Fibroblast of skin of right quadriceps (primary cell): ENCODE measurements around the gene PSKH1.

Source experiments
- DNase-seq: peaks from one replicate; pipeline ENCODE4 v3.0.0-alpha.2; 2013

PSKH1 gene

GRCh38 chr16:67942510-67943255 is 49.6 kb downstream of the PSKH1 start:
- DNase-seq: no peak

GRCh38 chr16:67943256-67943618 is 50.2 kb downstream of the PSKH1 start:
- no peak for DNase-seq

GRCh38 chr16:67943619-67944504 is 50.8 kb downstream of the PSKH1 start, which contains the start of gene LCAT:
TSS of gene LCAT (minus strand) at chr16:67944120. CDS start at chr16:67944101, 19 bp downstream.
- no peak for DNase-seq

GRCh38 chr16:67944690-67945391 is 51.8 kb downstream of the PSKH1 start:
- DNase-seq: no peak

- DNase-seq: no peak
Observed at GRCh38 chr16:67945392-67945933, 52.4 kb downstream of the PSKH1 start.

GRCh38 chr16:67946128-67946569 is 53.1 kb downstream of the PSKH1 start:
- DNase-seq: no peak

GRCh38 chr16:67946966-67947558 is 54.0 kb downstream of the PSKH1 start:
- DNase-seq: no peak

GRCh38 chr16:67948015-67948414 is 55.0 kb downstream of the PSKH1 start:
- DNase-seq: no peak

- no peak for DNase-seq
Observed at GRCh38 chr16:67949645-67950044, 56.6 kb downstream of the PSKH1 start.

GRCh38 chr16:67950335-67950843 is 57.3 kb downstream of the PSKH1 start:
- DNase-seq: no peak

GRCh38 chr16:67951485-67951884 is 58.4 kb downstream of the PSKH1 start:
- DNase-seq: no peak

- DNase-seq: no peak
Observed at GRCh38 chr16:67953641-67954375, 60.8 kb downstream of the PSKH1 start.

GRCh38 chr16:67954421-67955196 is 61.6 kb downstream of the PSKH1 start:
- no peak for DNase-seq

- DNase-seq: no peak
Observed at GRCh38 chr16:67957622-67958021, 64.6 kb downstream of the PSKH1 start.

GRCh38 chr16:67959536-67960329 is 66.7 kb downstream of the PSKH1 start:
- peak; percentile 14 for DNase-seq

- no peak for DNase-seq
Observed at GRCh38 chr16:67961551-67961957, 68.5 kb downstream of the PSKH1 start.

GRCh38 chr16:67962135-67962534 is 69.1 kb downstream of the PSKH1 start:
- DNase-seq: no peak

GRCh38 chr16:67963292-67963661 is 70.2 kb downstream of the PSKH1 start:
- no peak for DNase-seq

GRCh38 chr16:67963662-67964321 is 70.7 kb downstream of the PSKH1 start:
- no peak for DNase-seq
